ENCODE data around the gene DCLK1. TPM values are rescaled to one million over a fixed set of nuclear protein-coding genes. Genes with fewer than 3 reads are reported as not detected.
A peak's percentile ranks its signal among the peaks of the same experiment; 100 is the strongest.
"Not testable (repeated sequence)": the region's sequence is repeated elsewhere in the genome, so short reads cannot be mapped to it uniquely, and the experiment has no call there.

Gene DCLK1
- total RNA-seq, 1 experiment from 2014 or later, result 0.24 TPM

DNA sequence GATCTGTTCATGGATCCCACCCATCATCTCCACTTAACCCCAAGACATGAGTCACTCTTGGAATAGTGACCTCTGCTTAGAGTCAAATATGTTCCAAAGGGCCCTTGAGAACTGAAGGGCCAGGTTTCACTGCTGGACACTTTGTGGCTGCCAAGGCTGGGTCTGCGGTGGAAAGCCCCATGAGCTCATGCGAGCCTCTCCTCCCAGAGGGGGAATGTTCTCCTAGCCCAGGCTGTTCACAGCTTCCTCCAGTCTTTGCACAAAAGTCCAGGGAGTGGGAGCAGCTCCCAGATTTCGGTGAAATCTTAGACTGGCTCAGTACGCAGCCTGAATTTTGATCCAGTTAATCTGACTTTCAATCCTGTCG lies 732 bp upstream of the DCLK1 start:
- no peak for DNase-seq (ENCODE audit: low read depth)

DNA sequence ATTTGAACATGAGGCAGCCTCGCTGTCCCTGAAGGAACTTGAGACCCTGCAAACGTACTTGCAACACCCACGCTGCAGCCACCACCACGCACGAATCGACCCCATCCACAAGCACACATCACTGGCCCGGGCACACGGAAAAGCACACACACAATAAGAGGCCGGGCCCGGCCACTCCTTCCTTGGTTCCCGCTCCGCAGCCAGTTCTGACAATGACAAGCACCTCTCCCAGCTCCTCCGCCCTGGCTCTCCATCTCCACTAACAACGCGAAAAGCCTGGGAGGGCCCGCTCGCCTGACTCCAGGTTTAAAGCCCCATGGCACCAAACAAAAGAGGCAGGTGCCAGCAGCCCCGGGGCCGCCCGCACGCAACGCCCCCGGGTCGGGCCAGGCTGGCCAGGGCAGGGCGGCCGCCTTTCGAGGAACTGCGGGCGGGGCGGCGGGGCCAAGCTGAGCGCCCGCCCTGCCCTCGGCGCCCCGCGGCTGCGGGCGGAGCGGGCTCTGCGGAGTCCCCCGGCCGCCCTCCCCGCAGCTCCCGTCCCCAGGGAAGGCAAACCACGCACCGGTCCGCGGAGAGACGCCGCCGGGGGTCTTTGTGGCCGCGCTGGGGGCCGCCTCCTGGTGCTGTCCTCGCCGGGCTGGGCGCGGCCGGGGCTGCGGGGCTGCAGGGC lies 495 bp downstream of the DCLK1 start:
- DNase-seq (ENCODE audit: low read depth), result no peak

DNA sequence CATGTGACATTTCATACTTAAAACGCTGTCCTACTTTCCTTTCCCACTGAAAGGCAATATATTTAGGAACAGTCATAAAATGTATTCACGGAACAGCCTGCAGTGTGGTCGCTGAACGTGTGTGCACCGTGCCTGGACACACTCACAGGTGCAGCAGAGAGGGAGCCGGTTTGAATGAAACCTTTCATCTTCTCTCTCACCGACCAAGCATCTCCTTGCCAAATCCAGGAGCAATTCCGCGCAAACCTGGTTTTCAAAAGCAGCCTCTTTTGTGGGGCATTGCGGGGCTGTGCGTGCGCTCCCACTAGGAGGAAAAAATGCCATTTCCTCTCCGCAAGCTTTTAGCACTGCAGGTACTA lies 1.0 kb downstream of the DCLK1 start:
- no peak for DNase-seq (ENCODE audit: low read depth)

DNA sequence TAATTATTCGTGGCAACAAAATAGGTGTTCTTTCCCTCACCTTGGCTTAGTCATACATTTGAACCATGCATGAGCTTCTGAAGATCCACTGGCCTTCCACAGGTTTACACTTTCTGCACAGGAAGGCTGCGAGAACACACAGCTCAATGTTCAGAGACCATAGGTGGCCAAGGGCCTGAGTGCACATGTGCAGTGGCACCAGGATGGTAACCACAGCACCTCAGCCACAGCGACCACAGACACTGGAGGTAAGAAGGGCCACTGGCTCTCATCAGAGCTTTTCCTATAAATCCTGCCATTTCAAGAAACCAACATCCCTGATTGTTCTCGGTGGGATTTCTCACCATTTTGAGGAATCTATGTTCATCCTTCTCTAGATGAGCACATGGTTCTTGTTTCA lies 1.6 kb downstream of the DCLK1 start:
- no peak for DNase-seq (ENCODE audit: low read depth)

DNA sequence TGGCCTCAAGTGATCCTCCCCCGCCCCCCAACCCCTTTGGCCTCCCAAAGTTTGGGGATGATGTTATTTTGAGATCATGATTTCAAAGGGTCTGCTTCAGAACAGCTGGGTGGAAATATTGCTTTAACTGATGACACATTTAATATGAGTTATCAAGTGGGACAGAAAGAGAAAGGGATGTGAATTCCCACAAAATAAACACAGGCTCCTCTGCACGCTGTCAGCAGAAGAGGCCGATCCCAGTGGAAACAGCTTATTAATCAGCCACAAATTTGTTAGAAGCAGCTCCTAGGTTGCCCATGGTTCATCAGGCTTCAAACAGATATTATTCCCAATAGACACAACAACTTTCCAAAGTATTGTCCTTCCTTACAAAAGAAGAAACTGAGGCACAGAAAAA lies 4.7 kb downstream of the DCLK1 start:
- DNase-seq (ENCODE audit: low read depth), result no peak

DNA sequence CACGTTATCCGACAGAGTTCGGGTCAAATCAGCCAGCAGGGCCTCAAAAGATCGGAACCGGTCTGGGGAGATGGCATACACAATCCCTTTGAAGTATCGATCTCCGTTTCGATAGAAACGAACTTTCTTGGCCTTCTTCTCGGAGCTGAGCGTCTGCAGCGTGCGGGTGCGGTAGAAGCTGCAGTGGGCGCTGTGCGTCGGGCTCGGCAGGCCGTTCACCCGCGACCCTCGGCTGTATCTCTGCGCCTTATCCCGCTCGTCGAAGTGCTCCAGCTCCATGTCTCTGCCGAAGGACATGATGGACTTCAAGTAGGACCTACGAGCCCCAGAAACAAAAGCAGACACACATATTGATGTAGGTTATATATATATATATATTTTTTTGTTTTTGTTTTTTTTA lies 5.3 kb downstream of the DCLK1 start:
- DNase-seq (ENCODE audit: low read depth), result no peak

DNA sequence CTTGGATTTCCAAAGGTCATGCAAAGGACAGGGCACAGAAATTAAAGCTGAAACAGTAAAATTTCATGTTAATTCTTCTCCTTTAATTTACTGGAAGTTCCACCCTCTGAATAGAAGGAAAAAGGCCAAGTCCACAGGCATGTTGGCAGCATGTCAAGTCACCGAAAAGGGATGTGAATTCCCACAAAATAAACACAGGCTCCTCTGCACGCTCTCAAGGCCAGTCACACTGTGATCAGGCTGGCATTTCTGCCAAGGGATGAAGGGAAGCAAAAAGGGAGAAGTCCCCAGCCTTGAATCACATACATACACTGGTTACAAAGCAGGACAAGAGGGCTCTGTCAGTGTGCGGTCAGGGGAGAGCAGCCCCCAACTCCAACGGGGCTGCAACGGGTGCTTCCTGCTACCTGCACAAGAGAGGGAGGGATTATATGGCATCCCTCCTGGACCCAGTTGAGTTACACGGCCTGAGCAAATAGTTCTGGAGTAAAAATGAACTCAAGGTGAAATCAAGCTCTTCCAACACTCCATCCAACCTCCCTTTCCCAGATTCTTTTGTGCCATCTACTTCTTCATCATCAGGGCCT lies 6.9 kb downstream of the DCLK1 start:
- DNase-seq (ENCODE audit: low read depth), result peak; percentile 40

DNA sequence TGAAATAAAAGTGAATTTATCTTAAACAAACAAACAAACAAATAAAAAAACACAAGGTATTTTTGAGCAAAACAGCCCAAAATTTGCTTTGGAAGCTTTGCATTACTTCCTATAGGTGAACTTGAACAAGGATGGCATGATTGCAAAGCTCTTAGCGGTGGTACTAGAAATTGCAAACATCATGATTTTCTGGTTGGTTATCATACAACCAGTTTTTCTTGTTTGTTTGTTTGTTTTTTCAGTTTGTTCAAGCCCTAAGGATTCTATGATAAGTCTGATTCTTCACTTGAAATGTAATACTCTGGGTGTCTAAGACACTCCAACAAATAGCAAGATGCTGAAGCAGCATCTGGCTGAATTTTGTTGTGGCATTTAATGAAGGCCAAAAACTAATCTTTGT lies 15.9 kb downstream of the DCLK1 start:
- DNase-seq (ENCODE audit: low read depth), result no peak

DNA sequence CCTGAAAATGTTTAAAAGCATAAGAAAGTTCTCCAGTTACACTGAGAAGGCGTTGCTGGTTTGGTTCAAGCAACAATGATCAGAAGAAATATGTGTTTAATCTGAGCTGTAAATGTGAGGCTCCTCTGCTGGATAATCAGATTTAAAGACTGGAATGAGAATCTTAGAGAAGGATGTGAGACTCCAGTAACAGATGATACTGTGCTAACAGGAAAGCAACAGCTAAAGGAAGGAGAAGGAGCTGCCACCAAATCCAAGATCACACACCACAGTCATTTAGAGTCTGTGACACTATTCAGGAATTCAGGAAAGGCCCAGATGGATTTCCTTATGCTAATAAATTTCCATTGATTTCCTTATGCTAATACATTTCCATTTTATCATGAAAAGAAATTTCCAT lies 16.9 kb downstream of the DCLK1 start:
- no peak for DNase-seq (ENCODE audit: low read depth)

DNA sequence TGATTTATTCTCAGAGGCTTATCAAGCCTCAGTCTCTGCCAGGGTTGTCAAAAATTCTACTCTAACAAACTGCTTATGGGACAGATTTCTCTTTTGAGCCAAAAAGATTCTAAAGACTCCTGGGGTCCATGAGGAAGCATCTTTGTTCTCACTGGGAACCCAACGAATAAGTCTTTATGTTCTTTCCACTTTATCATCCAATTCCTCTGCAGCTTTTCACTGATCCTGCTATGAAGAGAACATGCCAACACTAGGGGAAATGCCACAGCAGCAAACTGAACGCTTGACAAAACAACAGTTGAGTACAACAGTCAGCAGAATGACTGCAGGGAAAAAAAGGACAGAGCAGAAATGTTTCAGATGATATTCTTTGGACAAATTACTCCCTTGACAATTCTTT lies 22.2 kb downstream of the DCLK1 start:
- no peak for DNase-seq (ENCODE audit: low read depth)

DNA sequence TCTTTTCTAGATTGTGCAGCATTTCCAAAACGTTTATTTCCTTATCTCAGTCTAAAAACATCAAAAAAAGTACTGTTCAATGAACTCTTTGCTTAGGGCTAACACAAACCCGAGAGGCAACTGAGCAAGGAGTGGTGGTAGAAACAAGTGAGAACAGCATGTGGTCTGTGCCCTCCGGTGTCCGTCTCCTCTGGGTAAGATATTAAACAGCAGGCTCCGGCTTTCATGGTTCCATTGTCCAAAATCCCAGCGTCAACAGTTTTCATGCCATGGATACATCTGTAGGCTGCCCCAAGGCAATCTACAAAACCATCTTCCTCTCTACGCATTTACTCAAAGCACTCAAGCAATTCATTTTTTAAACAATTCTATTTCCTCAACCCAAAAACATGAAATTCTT lies 22.8 kb downstream of the DCLK1 start:
- DNase-seq (ENCODE audit: low read depth), result no peak

DNA sequence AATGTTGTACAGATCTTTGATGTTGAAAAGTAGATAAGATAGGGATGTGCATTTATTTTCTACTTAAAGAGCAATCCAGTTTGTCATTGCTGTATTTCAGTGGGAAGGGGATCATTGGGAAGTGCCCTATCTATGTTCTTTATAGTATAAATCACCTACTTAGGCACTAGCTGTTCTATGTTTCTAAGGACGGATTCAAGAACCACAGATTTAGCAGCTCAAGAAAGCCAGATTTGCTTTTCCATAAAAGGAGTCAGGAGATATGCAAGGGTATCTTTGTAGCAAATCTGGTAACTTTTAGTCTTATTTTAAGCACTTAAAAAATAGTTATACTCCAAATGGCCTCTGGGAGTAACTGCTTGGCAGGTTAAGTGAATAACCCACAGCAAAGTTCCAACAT lies 23.7 kb downstream of the DCLK1 start:
- DNase-seq (ENCODE audit: low read depth), result no peak

DNA sequence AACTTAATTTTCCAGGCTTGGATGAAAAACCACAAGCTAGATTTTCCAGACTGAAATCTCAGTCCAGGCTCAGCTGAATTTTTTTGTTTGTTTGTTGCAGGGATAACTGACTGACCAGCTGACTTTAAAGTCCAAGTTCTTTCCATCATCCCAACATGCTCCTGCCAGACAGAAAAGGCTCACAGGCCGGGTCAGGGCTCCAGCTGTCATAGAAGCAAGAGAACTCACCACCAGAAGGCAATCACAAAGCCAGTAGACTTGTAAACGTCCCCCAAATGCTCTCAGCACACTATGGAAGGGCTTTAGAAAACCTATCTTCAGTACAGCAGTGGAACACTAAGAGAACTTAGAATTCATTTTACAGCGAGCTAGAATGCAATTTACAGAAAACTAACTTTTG lies 25.5 kb downstream of the DCLK1 start:
- DNase-seq (ENCODE audit: low read depth), result no peak

DNA sequence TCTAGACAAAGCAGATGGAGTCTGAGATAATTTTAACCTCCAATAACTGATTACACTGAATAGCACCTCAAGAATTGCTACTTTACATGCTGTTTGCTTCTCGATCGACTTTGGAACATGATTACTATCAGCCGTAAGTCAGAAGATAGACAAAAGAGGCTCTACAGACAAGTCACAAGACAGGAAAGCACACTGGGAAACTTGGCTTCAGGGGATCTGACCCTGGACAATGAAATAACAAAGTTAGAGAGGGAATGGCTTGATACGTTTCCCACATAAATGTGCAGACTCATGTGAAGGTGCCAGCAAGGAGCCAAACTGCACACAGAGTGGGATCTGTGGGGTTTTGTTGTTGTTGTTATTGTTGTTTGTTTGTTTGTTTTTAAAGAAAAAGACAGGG lies 28.5 kb downstream of the DCLK1 start:
- no peak for DNase-seq (ENCODE audit: low read depth)

DNA sequence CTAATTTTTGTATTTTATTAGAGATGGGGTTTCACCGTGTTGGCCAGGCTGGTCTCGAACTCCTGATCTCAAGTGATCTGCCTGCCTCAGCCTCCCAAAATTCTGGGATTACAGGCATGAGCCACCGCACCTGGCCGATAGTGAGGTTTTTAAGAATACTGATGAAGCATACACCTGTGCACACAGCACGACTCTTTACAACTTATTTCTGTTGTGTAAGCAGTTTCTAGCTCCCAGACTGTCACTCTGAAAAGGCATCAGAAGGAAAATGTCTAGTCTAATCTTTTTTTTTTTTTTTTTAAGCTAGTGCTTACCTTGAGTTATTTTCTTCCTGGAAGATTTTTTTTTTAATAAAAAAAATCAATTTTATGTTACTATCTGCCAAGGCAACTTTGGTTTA lies 29.3 kb downstream of the DCLK1 start:
- not testable (repeated sequence) for DNase-seq (ENCODE audit: low read depth)

DNA sequence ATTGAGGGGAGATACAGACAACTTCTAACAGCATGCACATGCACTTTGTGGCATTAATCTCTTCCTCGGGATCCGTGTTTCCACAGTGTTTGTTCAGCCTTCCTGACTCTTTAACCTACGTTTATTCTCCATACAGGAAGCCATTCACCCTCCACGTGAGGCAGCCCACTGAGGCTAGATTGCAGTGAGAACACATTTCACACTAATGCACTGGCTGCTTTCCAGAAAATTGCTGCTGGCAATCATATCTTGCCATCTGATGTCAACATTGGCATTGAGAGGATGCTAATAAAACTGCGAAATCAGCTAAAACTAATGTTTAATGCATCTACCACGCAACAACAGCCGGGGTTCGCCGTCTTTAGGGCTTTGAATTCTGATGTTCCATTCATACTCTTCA lies 30.0 kb downstream of the DCLK1 start:
- no peak for DNase-seq (ENCODE audit: low read depth)

DNA sequence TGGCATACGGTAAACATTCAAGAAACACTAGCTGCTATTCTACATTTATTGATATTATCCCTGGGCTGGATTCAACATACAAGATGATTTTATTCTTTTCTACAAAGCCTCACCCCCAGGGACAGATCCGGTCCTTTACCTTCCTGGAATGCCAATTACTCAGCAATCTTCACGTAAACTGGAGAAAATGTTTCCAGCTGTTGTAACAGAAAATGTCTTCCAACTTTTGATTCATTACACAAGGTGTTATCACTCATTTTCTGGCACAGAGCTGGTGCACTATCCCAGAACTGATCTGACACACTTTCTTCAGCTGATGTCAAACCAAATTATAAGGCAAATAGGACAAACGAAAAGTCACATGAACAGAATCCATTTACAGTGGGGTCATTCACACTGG lies 33.1 kb downstream of the DCLK1 start:
- DNase-seq (ENCODE audit: low read depth), result no peak

DNA sequence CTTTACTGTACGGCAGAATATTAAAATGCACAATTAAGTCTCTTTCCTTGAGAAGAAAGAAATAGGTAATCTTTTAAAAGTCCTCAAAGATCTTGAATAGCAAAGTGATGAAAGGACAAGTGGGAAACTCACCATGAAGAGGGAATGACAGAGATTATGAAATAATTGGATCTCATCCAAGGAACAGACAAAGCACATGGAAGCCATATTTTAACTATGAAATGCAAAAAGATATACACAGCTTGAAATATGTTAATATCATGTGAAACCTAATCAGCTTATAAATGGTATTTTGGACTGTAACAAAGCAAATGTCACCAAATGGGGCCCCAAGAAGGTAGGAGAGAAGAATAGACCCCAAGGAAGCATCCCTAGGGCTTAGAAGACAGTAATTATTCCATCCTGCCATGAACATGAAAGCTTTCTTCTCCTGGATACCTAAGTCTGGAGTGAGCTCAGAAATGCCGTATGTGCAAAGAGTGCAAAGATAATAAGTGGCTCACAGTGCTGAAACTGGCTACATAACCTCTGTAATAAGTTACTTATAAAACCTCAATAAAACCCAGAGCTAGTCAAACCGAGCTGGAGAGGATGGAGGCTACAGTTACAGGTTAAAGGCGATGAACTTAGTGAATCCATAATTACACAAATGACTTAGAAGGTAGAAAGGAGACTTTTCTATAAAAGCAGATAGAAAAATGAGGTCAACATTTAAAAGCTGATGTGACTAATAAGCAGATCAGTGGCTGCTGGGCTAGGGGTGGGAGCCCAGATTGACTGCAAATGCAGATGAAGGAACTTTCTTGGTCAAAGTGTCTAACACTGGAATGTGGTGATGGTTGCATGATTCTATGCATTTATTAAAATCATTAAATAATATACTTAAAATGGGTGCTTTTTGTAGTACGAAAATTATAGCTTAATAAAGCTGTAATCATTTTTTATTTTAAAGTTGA lies 34.4 kb downstream of the DCLK1 start:
- DNase-seq (ENCODE audit: low read depth), result no peak

DNA sequence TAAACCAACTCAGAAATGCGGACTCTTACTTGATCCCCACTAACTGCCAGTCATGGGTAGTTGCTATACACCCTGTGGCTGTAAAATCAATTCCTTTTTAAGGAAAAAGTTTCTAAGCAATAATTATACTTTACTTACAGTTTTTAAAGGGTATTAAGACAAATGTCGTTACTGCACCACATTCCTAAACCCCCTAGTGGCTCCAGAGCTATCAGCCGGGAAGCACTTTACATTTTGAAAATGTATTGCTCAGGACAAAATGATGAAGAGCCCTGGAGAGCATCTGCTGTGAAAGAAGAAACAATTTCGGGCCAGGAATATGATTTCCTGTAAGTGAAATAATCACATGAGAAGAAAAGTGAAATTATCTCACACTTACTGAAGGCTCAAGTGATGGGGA lies 36.7 kb downstream of the DCLK1 start:
- DNase-seq (ENCODE audit: low read depth), result no peak

DNA sequence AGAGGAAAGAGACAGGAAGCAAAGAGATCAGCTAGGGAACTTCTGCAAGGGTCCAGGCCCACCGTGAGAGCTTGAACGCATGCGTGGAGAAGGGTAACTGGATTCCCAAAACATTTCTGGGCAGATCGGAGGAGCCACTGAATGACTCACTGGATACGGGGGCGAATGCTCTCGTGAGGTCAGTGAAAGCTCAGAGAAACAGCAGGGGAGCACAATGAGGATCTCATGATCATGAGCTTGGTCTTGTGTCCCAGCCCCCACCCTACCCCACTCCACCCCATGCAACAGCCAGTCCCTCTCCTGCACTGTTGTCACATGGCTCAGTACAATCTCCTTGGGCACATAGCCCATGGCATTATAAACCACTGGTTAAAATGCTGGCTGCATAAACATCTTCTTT lies 40.6 kb downstream of the DCLK1 start:
- peak; percentile 9 for DNase-seq (ENCODE audit: low read depth)

DNA sequence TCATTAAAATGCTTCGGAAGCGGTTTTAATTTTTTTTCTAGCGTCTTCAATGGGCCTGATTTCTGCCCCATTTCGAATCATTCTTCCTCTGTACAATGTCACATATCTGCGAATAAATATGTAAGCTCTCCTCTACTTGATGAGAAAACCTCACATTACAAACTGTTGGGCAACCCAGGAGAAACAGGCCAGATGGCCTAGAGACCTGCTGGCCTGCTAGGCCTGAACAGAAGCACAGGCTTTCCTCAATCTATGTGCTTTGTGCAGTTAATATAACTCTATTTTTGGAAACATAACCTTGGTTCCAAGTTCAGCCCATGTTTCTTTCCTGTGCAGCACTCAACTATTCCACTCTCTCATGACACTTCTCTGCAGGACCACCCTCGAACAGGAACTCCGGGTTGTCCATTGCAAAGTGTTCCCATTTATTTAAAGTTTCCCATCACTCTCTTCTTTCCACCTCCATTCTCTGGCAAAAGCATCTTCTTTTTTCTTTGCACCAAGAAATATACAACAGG lies 42.0 kb downstream of the DCLK1 start:
- no peak for DNase-seq (ENCODE audit: low read depth)

DNA sequence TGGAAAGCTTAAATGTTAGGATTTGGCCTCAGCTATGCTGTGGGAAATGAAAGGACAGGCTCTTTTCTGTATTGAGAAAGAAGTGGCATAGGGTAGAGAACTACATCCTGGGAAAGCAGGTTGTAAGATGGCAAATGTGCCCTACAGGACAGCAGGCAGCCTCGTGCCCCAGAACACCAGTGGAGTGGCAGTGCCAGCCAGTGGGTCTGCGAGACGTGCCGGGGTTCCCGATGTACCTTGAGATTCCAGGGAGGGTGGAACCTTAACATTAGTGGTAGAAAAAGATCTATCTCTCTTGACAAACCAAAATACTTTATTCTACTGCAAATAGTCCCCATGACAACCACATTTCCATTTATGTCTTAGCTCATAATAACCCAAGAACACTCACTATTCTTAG lies 42.7 kb downstream of the DCLK1 start:
- no peak for DNase-seq (ENCODE audit: low read depth)

DNA sequence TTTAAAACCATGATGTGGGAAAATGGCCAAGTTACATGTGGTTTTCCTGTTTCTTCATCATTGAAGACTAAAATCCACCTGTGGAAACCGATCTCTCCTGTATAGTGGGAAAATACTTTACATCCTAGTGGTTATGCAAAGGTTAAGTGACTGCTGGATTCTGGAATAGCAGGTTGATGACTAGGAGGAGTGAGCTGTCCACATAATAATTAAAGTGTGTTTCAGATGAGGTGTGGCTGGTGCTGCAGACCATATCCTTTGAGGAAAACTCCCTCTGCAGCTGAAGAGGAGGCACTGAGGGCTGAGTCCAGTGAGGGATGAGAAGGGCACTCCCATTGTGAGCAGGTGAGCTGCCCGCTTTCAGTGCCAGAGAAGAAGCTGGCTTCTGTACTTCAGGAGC lies 43.2 kb downstream of the DCLK1 start:
- DNase-seq (ENCODE audit: low read depth), result no peak

Measured in RPMI7951 (cell line).